ENCODE results near the gene DEK. TPM values are rescaled to one million over a fixed set of nuclear protein-coding genes. Genes with fewer than 3 reads are reported as not detected.

DEK gene
- total RNA-seq, 1 experiment from 2014 or later = 204 TPM

DNA sequence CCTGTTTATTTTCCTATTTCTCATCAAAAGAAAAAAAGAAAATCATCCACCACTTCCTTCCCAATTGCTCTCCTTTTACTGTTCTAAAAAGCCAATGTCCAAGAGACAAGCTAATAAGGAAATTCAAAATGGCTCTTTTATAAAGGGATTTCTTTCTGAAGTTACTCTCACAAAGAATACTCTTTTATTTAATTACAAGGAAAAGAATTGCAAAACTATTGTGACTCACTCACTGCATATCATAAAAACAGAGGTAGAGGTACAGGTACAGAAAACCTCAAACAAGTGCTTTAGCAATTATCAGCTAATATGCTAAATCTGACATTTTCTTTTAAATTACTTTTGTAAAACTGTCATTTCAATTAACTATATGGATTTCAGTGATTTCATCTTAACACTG, 18.1 kb downstream of the DEK start:
- ChIA-PET POLR2A (interaction anchor here (0.6 kb wide), 1 partner anchor 24 kb away, joined by 3 read pairs; no protein-coding TSS in a partner anchor), CTCF (no interaction called here)
- H3K4me1 Mint-ChIP-seq = peaks cover 25% of the 10 kb centered on the region
- no peak overlapping the region for H3K4me3 Mint-ChIP-seq
- peaks cover 75% of the 10 kb centered on the region for H3K36me3 Mint-ChIP-seq
- H3K27me3 Mint-ChIP-seq (ENCODE audit: low read depth) = no peaks in the 10 kb centered on the region
- ATAC-seq (no peak), DNase-seq (ENCODE audit: low spot score) (no peak)
- TF ChIP-seq, protein P1, sequence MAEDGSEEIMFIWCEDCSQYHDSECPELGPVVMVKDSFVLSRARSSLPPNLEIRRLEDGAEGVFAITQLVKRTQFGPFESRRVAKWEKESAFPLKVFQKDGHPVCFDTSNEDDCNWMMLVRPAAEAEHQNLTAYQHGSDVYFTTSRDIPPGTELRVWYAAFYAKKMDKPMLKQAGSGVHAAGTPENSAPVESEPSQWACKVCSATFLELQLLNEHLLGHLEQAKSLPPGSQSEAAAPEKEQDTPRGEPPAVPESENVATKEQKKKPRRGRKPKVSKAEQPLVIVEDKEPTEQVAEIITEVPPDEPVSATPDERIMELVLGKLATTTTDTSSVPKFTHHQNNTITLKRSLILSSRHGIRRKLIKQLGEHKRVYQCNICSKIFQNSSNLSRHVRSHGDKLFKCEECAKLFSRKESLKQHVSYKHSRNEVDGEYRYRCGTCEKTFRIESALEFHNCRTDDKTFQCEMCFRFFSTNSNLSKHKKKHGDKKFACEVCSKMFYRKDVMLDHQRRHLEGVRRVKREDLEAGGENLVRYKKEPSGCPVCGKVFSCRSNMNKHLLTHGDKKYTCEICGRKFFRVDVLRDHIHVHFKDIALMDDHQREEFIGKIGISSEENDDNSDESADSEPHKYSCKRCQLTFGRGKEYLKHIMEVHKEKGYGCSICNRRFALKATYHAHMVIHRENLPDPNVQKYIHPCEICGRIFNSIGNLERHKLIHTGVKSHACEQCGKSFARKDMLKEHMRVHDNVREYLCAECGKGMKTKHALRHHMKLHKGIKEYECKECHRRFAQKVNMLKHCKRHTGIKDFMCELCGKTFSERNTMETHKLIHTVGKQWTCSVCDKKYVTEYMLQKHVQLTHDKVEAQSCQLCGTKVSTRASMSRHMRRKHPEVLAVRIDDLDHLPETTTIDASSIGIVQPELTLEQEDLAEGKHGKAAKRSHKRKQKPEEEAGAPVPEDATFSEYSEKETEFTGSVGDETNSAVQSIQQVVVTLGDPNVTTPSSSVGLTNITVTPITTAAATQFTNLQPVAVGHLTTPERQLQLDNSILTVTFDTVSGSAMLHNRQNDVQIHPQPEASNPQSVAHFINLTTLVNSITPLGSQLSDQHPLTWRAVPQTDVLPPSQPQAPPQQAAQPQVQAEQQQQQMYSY (CRISPR knock-in tag; IDR thresholded peaks at IDR 0.05) = no peak
- H3K9me3 Mint-ChIP-seq = no peaks in the 10 kb centered on the region
- no peak overlapping the region for H3K27ac Mint-ChIP-seq

GRCh38 chr6:18245642-18246041, 18.7 kb downstream of the DEK start:
- POLR2A ChIA-PET = no interaction called here
- no peak overlapping the region for H3K4me3 Mint-ChIP-seq
- no peak for ATAC-seq
- peaks cover 78% of the 10 kb centered on the region for H3K36me3 Mint-ChIP-seq
- H3K4me1 Mint-ChIP-seq = peaks cover 31% of the 10 kb centered on the region
- peak overlapping the region; percentile 90 for H3K27ac Mint-ChIP-seq
- DNase-seq (ENCODE audit: low spot score) = no peak
- TF ChIP-seq TCF7 (CRISPR knock-in tag; IDR thresholded peaks at IDR 0.05; ENCODE audit: low read depth) (no peak), ZNF423 (CRISPR knock-in tag; IDR thresholded peaks at IDR 0.05) (no peak), TEAD4 (CRISPR knock-in tag; IDR thresholded peaks at IDR 0.05) (no peak), NFYB (CRISPR knock-in tag; conservative IDR thresholded peaks at IDR 0.05; ENCODE audit: low read depth) (no peak), JAZF1 (CRISPR knock-in tag; IDR thresholded peaks at IDR 0.05) (no peak), ATF6 (CRISPR knock-in tag; IDR thresholded peaks at IDR 0.05) (no peak)
- TF ChIP-seq, protein P2, sequence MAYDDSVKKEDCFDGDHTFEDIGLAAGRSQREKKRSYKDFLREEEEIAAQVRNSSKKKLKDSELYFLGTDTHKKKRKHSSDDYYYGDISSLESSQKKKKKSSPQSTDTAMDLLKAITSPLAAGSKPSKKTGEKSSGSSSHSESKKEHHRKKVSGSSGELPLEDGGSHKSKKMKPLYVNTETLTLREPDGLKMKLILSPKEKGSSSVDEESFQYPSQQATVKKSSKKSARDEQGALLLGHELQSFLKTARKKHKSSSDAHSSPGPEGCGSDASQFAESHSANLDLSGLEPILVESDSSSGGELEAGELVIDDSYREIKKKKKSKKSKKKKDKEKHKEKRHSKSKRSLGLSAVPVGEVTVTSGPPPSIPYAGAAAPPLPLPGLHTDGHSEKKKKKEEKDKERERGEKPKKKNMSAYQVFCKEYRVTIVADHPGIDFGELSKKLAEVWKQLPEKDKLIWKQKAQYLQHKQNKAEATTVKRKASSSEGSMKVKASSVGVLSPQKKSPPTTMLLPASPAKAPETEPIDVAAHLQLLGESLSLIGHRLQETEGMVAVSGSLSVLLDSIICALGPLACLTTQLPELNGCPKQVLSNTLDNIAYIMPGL (CRISPR knock-in tag; IDR thresholded peaks at IDR 0.05) = no peak
- no peaks in the 10 kb centered on the region for H3K27me3 Mint-ChIP-seq (ENCODE audit: low read depth)
- CTCF ChIA-PET = no interaction called here
- no peaks in the 10 kb centered on the region for H3K9me3 Mint-ChIP-seq

DNA sequence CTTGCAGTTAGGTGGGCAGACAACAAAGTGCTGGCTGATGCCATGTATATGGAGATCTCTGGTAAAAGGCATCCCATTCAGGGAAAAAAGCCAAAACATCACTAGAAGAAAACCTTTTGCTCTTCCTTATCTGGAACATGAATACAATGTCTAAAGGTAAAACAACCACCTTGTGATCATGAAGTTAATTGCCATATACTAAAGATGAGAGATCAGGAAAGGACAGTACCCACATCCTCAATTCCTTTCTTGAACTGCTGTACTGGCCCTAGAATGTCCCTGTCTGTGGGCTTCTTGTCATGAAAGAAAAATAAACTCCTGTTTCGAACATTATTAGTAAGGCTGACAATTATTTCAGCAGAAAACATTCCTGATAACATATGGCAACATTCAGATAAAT, 19.3 kb downstream of the DEK start:
- H3K27ac Mint-ChIP-seq = no peak overlapping the region; the same call in 1 of the 2 replicates
- no peaks in the 10 kb centered on the region for H3K9me3 Mint-ChIP-seq
- DNase-seq (ENCODE audit: low spot score) (no peak), ATAC-seq (no peak)
- H3K27me3 Mint-ChIP-seq (ENCODE audit: low read depth) = no peaks in the 10 kb centered on the region
- H3K36me3 Mint-ChIP-seq = peaks cover 78% of the 10 kb centered on the region
- POLR2A ChIA-PET = no interaction called here
- H3K4me1 Mint-ChIP-seq = peaks cover 36% of the 10 kb centered on the region
- CTCF ChIA-PET = no interaction called here
- no peak overlapping the region for H3K4me3 Mint-ChIP-seq
- TF ChIP-seq CREM (CRISPR knock-in tag; IDR thresholded peaks at IDR 0.05) = no peak
- TF ChIP-seq RORB (CRISPR knock-in tag; IDR thresholded peaks at IDR 0.05) = no peak
- no peak for TF ChIP-seq ZNF232 (CRISPR knock-in tag; IDR thresholded peaks at IDR 0.05)
- TF ChIP-seq ELF4 (CRISPR knock-in tag; IDR thresholded peaks at IDR 0.05; ENCODE audit: low read depth) = no peak
- TF ChIP-seq, protein P3, sequence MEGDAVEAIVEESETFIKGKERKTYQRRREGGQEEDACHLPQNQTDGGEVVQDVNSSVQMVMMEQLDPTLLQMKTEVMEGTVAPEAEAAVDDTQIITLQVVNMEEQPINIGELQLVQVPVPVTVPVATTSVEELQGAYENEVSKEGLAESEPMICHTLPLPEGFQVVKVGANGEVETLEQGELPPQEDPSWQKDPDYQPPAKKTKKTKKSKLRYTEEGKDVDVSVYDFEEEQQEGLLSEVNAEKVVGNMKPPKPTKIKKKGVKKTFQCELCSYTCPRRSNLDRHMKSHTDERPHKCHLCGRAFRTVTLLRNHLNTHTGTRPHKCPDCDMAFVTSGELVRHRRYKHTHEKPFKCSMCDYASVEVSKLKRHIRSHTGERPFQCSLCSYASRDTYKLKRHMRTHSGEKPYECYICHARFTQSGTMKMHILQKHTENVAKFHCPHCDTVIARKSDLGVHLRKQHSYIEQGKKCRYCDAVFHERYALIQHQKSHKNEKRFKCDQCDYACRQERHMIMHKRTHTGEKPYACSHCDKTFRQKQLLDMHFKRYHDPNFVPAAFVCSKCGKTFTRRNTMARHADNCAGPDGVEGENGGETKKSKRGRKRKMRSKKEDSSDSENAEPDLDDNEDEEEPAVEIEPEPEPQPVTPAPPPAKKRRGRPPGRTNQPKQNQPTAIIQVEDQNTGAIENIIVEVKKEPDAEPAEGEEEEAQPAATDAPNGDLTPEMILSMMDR (IDR thresholded peaks at IDR 0.05) = no peak
- no peak for TF ChIP-seq HMGA2 (CRISPR knock-in tag; IDR thresholded peaks at IDR 0.05)
- no peak for TF ChIP-seq E2F5 (CRISPR knock-in tag; IDR thresholded peaks at IDR 0.05)
- TF ChIP-seq ZBTB21 (CRISPR knock-in tag; IDR thresholded peaks at IDR 0.05; ENCODE audit: borderline replicate concordance) = no peak
- no peak for TF ChIP-seq NFYB (CRISPR knock-in tag; conservative IDR thresholded peaks at IDR 0.05; ENCODE audit: low read depth)
- TF ChIP-seq STAT6 (CRISPR knock-in tag; conservative IDR thresholded peaks at IDR 0.05; ENCODE audit: low read depth) = no peak
- TF ChIP-seq CREB1 (CRISPR knock-in tag; IDR thresholded peaks at IDR 0.05) = no peak
